Measurements from ENCODE around the gene EMID1.

GRCh38 chr22:29224859-29225410 is 19.2 kb downstream of the EMID1 start:
- TF ChIP-seq REST (IDR thresholded peaks at IDR 0.05; ENCODE audit: low read depth) (no peak), EP300 (IDR thresholded peaks at IDR 0.05; ENCODE audit: borderline replicate concordance) (no peak), MAX (IDR thresholded peaks at IDR 0.05) (no peak), YY1 (IDR thresholded peaks at IDR 0.05; ENCODE audit: low read depth) (no peak), TAF1 (IDR thresholded peaks at IDR 0.05; ENCODE audit: low read depth) (no peak), EGR1 (IDR thresholded peaks at IDR 0.05) (no peak), RAD21 (IDR thresholded peaks at IDR 0.05; ENCODE audit: low read depth) (no peak), NFIC (IDR thresholded peaks at IDR 0.05) (no peak), USF1 (IDR thresholded peaks at IDR 0.05) (no peak), ZBTB7A (IDR thresholded peaks at IDR 0.05; ENCODE audit: low read depth) (no peak), TEAD4 (IDR thresholded peaks at IDR 0.05) (no peak), CEBPB (IDR thresholded peaks at IDR 0.05) (no peak)

Measured in Ishikawa (cell line).